Parietal lobe (tissue), 2 donors: ENCODE data around the gene SLC38A6. TPM values are rescaled to one million over a fixed set of nuclear protein-coding genes. Genes with fewer than 3 reads are reported as not detected.

Experiments used
- small RNA-seq: library from RNA; depleted of rRNA; stranded (forward); fragments of <200 nt; gene quantifications from one replicate; pipeline ENCODE3, GENCODE V24; 2014; ENCODE audit warnings: low replicate concordance
- total RNA-seq: library from RNA; depleted of rRNA; stranded (reverse); fragments of >200 nt; gene quantifications from one replicate; pipeline ENCODE4 v1.2.3, GENCODE V29; 2014

Gene SLC38A6
- total RNA-seq = 111 TPM

DNA sequence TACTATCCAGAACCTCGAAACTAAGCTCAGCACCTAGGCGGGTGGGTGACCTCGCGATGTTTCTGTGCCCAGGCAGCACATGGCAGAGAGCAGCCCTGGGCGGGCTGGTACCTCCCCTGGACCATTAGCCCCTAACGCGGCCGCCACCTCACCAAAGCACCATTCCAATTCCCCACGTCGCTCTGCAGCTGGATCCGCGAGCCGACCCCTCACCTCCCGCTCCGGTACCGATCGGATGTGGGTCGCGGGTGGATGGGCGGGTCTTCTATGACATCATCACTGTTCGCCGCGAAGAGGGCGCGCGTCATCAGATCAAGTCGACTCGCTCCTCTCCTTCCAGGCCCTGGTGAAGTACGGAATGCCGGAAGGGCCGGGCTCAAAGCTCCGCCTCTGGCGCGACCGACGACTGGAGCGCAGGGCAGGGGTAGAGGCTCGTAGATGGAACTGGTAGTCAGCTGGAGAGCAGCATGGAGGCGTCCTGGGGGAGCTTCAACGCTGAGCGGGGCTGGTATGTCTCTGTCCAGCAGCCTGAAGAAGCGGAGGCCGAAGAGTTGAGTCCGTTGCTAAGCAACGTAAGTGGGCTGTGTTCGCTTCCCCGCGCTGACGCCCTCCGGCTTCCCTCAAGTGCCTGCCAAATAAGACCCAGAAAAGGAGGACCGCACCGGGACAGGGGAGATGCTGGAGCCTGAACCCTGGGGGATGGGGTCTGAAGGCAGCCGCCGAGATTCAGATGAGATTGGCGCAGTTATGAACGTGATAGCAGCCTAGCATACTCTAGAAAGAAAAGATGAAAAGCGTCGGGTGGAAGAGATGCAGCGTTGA is at the start of gene SLC38A6, which contains the start of gene TRMT5:
Gene SLC38A6 (plus strand): TSS at position 435 of the 822 bp plus-strand sequence. CDS start 33 bp downstream, at position 468.
Gene TRMT5 (minus strand): TSS at position 269 of the 822 bp plus-strand sequence. CDS start 106 bp downstream, at position 163.

Small RNAs within 50 kb of the gene (small RNA-seq; reads per million reads assigned to genes)
- not detected for gene RNU6-398P

Other genes starting within 250 kb of the SLC38A6 start
- gene MNAT1, start 246.5 kb upstream of the SLC38A6 start, total RNA-seq = 111 TPM
- gene TRMT5, start 166 bp upstream of the SLC38A6 start, total RNA-seq = 21.0 TPM